HG02938 (cell line): ENCODE measurements around the gene SHLD3.
"Not testable (repeated sequence)": the region's sequence is repeated elsewhere in the genome, so short reads cannot be mapped to it uniquely, and the experiment has no call there.

Source experiments
- ATAC-seq: cut with Tn5 transposase; IDR thresholded peaks from one replicate; pipeline ENCODE4 v1.9.1; 2021; ENCODE audit warnings: mild to moderate bottlenecking, moderate library complexity; ENCODE audit not compliant: unreplicated experiment

The SHLD3 gene

DNA sequence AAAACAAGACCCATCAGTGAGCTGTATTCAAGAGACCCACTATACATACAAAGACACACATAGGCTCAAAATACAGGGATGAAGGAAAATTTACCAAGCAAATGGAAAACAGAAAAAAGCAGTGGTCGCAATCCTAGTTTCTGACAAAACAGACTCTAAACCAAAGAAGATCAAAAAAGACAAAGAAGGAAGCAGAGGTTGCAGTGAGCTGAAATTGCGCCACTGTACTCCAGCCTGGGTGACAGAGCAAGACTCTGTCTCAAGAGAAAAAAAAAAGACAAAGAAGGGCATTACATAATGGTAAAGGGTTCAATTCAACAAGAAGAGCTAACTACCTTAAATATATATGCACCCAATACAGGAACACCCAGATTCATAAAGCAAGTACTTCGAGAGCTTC is 51.2 kb downstream of the SHLD3 start:
- not testable (repeated sequence) for ATAC-seq
